ENCODE measurements around the gene CHMP2A. TPM values are rescaled to one million over a fixed set of nuclear protein-coding genes. Genes with fewer than 3 reads are reported as not detected.

Gene CHMP2A
- total and polyA plus RNA-seq, 2 of the 13 experiments (the other 11 are each of a cell fraction or from before 2014, with no cell fraction given), result 49.7 to 55.0 TPM

- TF ChIP-seq ZNF878 (CRISPR knock-in tag; IDR thresholded peaks at IDR 0.05) (no peak; the same call in 1 of the 2 replicates), ZFP90 (CRISPR knock-in tag; IDR thresholded peaks at IDR 0.05; ENCODE audit: borderline replicate concordance) (peak; percentile 80; the same call in 1 of the 2 replicates), TMF1 (CRISPR knock-in tag; IDR thresholded peaks at IDR 0.05; ENCODE audit: low read depth) (0 out of 2 replicates have a peak, but pooled peaks have one; percentile 30), ZNF124 (CRISPR knock-in tag; IDR thresholded peaks at IDR 0.05) (peak; percentile 57; the same call in 1 of the 2 replicates), MED13 (CRISPR knock-in tag; IDR thresholded peaks at IDR 0.05) (peak; percentile 71; the same call in 1 of the 2 replicates), POLR2A (IDR thresholded peaks at IDR 0.05; ENCODE audit: insufficient read depth in 1 of 2, low read depth in 2 of 2, low read length in 2 of 2) (peak in 1 of 2 experiments; percentile 75; a peak in 1 of 4 replicates), LBX2 (CRISPR knock-in tag; IDR thresholded peaks at IDR 0.05; ENCODE audit: borderline replicate concordance) (0 out of 2 replicates have a peak, but pooled peaks have one; percentile 34), ZNF83 (CRISPR knock-in tag; IDR thresholded peaks at IDR 0.05; ENCODE audit: borderline replicate concordance) (0 out of 2 replicates have a peak, but pooled peaks have one; percentile 45), SNAPC5 (CRISPR knock-in tag; IDR thresholded peaks at IDR 0.05; ENCODE audit: borderline replicate concordance) (0 out of 2 replicates have a peak, but pooled peaks have one; percentile 0), ZIK1 (CRISPR knock-in tag; IDR thresholded peaks at IDR 0.05; ENCODE audit: borderline replicate concordance, low read depth) (peak; percentile 58), SP2 (CRISPR knock-in tag; IDR thresholded peaks at IDR 0.05) (no peak), ZNF616 (CRISPR knock-in tag; IDR thresholded peaks at IDR 0.05; ENCODE audit: low read depth) (peak; percentile 22; the same call in 1 of the 2 replicates), ARID3A (IDR thresholded peaks at IDR 0.05; ENCODE audit: low read depth, low read length) (no peak), TBP (CRISPR knock-in tag; IDR thresholded peaks at IDR 0.05) (no peak), SAP130 (CRISPR knock-in tag; IDR thresholded peaks at IDR 0.05; ENCODE audit: low read depth) (no peak; the same call in 1 of the 2 replicates), ZNF414 (CRISPR knock-in tag; IDR thresholded peaks at IDR 0.05) (no peak; the same call in 1 of the 2 replicates), TFDP1 (CRISPR knock-in tag; IDR thresholded peaks at IDR 0.05; ENCODE audit: borderline replicate concordance) (peak; percentile 89)
- TF ChIP-seq, protein P1, sequence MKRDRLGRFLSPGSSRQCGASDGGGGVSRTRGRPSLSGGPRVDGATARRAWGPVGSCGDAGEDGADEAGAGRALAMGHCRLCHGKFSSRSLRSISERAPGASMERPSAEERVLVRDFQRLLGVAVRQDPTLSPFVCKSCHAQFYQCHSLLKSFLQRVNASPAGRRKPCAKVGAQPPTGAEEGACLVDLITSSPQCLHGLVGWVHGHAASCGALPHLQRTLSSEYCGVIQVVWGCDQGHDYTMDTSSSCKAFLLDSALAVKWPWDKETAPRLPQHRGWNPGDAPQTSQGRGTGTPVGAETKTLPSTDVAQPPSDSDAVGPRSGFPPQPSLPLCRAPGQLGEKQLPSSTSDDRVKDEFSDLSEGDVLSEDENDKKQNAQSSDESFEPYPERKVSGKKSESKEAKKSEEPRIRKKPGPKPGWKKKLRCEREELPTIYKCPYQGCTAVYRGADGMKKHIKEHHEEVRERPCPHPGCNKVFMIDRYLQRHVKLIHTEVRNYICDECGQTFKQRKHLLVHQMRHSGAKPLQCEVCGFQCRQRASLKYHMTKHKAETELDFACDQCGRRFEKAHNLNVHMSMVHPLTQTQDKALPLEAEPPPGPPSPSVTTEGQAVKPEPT (CRISPR knock-in tag; IDR thresholded peaks at IDR 0.05; ENCODE audit: low read depth), result no peak
- TF ChIP-seq, protein P2, sequence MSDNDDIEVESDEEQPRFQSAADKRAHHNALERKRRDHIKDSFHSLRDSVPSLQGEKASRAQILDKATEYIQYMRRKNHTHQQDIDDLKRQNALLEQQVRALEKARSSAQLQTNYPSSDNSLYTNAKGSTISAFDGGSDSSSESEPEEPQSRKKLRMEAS (IDR thresholded peaks at IDR 0.05), result peak; percentile 76; the same call in 1 of the 2 replicates
These were observed 3.8 kb upstream of the CHMP2A start (continued) for GRCh38 chr19:58558623-58559274.
